Measurements from ENCODE around the gene TNNC1.
A peak's percentile ranks its signal among the peaks of the same experiment; 100 is the strongest.

Gene TNNC1

DNA sequence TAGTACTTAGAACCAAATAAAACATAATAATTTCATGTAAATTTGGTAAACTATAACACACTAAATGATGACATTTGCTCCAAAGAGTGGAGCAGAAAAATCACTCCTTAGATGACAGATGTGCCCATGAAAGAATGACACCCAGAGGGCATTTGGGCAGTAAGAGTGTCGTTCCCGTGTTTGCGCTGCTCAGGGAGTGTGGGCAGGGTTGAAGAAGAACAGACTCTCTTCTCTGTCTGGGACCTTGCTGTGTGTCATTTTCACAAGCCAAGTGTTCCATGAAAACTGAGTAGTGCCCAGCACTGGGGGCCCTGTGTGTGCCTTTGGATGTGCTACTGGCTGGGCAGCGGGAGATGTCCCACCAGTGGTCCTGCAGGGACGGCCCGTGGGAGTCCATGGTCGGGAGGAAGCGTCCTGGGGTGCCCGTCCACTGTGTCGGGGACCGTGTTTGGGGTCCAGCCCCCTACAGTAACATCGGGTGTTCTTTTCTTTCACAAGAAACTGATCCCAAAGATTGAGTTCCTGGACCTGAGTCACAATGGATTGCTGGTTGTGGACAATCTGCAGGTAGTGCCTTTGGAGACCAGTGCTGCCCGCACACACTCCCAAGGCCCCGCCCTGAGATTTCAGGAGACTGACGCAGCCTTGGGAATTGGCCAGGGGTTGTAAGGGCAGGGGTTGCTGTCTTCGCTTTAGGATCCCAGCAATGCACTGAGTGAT, 23.4 kb upstream of the TNNC1 start:
- no peak for DNase-seq (ENCODE audit: extremely low read depth, low read depth)
- TF ChIP-seq, protein P1, sequence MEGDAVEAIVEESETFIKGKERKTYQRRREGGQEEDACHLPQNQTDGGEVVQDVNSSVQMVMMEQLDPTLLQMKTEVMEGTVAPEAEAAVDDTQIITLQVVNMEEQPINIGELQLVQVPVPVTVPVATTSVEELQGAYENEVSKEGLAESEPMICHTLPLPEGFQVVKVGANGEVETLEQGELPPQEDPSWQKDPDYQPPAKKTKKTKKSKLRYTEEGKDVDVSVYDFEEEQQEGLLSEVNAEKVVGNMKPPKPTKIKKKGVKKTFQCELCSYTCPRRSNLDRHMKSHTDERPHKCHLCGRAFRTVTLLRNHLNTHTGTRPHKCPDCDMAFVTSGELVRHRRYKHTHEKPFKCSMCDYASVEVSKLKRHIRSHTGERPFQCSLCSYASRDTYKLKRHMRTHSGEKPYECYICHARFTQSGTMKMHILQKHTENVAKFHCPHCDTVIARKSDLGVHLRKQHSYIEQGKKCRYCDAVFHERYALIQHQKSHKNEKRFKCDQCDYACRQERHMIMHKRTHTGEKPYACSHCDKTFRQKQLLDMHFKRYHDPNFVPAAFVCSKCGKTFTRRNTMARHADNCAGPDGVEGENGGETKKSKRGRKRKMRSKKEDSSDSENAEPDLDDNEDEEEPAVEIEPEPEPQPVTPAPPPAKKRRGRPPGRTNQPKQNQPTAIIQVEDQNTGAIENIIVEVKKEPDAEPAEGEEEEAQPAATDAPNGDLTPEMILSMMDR (IDR thresholded peaks at IDR 0.05; ENCODE audit: low read depth, low read length), result no peak

DNA sequence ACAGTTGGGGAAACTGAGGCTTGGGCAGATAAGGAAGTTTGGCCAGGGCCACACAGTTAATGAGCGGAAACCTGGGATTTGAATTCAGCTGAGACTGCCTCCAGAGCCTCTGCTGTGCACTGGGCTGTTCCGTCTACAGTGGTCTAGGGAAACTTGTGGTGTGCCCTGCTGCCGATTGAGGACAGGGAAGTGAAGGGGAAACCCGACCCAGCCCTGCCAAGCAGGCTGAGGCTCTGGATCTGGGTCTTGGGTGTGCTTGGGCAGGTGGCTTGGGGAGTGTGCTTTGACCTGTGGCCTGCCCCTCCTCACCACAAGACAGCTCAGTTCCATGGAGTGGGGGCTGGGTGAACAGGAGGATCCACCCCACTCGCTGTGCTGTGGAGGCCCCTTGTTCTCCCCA, 19.2 kb upstream of the TNNC1 start:
- no peak for DNase-seq (ENCODE audit: extremely low read depth, low read depth)
- TF ChIP-seq, protein P1 (IDR thresholded peaks at IDR 0.05; ENCODE audit: low read depth, low read length), result no peak

DNA sequence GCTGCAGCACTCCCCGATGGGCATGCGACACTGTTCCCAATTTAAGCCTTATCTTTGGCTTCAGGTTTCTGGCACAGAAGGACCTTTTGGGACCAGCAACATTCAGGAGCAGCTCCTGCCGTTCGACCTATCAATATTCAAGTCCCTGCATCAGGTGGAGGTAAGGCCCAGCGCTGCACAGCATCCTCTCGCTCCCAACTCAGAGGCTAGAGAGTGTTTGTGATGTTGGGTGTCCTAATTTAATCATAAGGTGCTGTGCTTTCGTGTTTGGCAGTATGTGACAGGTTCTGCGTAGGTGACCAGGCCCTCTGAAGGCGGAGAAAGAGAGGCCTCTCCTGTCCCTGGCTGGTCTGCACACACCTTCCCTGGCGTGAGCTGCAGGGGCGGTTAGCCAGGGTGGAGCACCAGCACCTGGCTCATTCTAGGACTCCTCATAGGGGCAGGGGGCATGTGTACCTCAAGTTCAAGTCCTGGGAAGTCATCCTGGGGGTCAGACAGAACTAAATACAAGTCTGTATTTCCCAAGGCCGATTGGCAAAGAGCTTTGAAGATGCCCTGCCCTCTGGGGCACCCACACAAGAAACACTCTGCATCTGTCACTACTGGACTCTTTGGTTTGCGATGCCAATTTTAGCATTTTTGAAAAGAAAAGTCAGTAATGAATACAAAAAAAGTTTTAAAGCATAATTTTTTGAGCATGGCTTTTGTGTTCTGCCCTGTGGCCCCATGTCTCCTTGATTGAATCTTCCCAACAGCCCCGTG, 18.6 kb upstream of the TNNC1 start:
- TF ChIP-seq, protein P1 (IDR thresholded peaks at IDR 0.05; ENCODE audit: low read depth, low read length), result no peak
- DNase-seq (ENCODE audit: extremely low read depth, low read depth), result no peak

DNA sequence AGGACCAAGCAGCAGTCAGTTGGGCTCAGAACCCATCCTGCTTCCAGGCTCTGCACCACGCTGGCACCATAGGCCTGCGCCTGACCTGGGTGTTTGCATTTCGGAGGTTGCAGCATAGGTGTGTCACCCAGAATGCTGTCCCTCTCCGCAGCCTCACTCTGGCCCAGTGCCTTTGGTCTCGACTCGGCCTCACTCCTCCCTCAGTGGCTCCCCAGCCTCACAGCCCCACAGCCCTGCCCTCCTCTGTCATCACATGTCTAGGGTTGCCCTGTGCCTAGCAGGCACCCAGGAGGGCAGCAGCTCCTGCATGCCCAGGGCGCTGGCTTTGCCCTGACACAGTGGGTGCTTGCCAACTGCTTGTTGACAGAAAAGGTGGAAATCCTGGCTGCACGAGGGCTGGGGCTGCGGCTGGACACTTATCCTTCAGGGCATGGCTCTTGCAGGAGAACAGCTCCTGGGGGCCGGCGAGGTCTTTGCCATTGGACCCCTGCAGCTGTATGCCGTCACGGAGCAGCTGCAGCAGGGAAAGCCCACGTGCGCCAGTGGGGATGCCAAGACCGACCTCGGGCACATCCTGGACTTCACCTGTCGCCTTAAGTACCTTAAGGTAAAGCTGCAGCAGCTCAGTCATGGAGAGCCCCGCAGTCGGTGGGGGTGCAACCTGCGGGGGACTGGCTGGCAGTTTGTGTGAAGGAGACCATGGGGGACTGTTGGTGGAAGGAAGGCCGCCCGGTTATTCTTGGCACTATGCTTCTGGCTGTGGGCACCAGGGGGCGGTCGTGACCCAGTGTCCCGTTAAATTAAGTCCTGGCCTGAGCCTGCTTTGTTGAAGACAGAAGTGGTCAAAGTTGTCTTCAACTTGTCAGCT, 17.8 kb upstream of the TNNC1 start:
- TF ChIP-seq, protein P1 (IDR thresholded peaks at IDR 0.05; ENCODE audit: low read depth, low read length), result peak; percentile 63
- no peak for DNase-seq (ENCODE audit: extremely low read depth, low read depth)

DNA sequence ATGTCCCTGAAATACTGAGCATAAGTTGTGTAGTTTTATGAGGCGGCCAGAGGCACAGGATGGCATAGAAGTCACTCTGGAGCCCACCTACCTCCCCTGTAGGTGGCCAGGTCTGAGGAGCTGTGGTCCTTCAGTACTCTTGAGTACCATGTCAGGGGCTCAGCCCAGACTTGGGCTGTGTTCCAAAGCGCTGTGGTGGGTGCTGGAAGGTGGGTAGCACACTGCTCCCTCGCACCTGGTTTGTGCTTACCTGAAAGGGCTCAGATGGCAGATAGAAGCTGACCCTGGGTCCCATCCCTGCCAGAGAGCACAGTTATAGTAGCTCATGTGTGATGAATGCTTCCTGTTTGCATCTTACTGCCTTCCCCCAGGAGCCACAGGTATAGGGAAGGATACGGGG, 17.1 kb upstream of the TNNC1 start:
- TF ChIP-seq, protein P1 (IDR thresholded peaks at IDR 0.05; ENCODE audit: low read depth, low read length), result no peak
- DNase-seq (ENCODE audit: extremely low read depth, low read depth), result no peak

DNA sequence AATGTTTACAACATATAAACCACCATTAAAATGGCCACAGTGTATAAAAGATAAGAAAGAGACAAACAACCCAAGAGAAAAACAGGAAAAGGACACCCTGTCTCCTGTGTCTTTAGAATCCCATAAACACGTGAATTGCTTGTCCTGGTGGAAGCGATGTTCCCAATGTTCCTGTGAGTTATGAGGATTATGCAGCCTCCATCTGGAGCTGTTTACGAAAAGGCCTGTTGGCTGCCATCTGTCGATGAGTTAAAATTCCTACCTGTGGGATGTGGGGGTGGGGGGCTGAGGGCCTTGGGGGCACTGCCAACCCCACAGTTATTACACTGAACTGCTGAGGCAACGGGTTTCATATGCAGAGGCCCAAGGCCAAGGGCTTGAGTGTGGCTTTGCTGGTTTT, 15.2 kb upstream of the TNNC1 start:
- DNase-seq (ENCODE audit: extremely low read depth, low read depth), result no peak
- TF ChIP-seq, protein P1 (IDR thresholded peaks at IDR 0.05; ENCODE audit: low read depth, low read length), result no peak
